Measurements from ENCODE around the gene CAPZB.
A peak's percentile ranks its signal among the peaks of the same experiment; 100 is the strongest.

Gene CAPZB

GRCh38 chr1:19324665-19324990, 160.7 kb downstream of the CAPZB start:
- DNase-seq, result no peak

DNA sequence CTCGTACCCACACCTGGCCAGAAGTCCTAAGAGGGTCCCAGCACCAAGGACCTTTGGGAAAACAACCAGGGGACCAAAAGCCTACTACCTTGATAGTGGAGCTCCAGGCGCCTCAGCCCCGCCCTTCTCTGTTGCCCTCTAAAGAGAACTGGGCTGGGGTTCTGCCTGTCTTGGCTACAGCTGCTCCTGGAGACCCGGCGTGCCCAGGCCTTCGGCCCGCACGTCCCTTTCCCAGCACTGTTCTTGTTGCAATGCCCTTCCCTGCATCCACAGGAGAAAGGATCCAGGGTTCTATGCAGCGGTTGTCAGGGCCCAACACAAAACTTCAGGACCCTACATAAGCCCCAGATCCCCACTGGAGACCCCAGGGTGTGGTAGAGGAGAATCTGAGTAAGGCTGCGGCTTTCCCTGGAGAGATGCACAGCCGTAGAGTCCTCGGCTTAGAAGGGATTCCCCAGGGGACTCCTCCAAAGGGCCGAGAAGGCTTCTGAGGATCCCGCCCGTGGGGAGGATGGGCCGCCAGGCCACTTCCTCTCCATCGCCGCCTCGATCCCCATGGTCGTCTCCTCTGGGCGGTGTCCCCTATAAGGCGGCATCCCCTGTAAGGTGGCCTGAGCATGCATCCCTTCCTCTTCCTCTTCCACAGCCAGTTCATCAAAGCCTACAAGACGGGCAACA, 161.2 kb downstream of the CAPZB start:
- DNase-seq, result no peak

DNA sequence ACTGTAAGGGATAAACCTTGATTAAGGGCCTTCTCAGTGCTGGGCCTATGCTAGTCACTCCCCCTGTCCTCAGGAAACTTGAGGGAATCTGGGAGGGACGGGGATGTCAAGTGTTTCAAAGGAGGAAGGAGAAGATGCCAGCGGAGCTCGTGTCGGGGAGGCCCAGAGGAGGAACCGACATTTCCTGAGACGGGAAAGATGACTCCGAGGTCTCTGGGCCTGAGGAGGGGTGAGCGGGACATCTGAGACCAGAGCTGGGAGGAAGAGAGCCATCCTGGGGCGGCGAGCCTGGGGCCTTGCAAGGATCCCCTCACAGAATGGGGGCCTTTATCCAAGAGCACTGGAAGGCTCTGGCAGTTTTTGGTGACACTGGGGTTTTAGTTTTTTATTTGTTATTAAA, 162.9 kb downstream of the CAPZB start:
- DNase-seq, result no peak

DNA sequence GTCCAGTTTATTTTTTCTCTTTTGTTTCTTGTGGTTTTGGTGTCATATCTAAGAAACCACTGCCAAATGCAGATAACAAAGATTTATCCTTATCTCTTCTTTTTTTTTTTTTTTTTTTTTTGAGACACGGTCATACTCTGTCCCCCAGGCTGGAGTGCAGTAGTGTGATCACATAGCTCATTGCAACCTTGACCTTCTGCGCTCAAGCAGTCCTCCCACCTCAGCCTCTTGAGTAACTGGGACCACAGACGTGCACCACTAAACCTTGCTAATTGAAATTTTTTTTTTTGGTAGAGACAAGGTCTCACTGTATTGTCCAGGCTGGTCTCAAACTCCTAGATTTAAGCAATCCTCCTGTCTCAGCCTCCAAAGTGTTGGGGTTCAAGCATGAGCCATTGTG, 164.3 kb downstream of the CAPZB start:
- DNase-seq, result no peak

DNA sequence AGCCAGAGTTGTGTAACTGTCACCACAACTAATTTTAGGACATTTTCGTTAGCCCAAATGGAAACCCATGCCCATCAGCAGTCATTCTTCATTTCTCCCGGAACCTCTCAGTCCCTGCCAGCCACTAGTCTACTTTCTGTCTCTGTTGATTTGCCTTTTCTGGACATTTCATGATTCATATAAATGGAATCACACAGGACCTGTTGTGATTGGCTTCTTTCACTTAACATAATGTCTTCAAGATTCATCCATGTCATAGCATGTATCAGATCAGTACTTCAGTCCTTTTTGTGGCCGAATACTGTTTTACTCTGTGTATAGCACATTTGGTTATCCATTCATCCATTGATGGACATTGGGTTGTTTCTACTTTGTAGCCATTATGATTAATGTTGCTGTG, 166.1 kb downstream of the CAPZB start:
- no peak for DNase-seq

GRCh38 chr1:19317126-19317910, 168.0 kb downstream of the CAPZB start:
- no peak for DNase-seq

- no peak for DNase-seq
Observed at GRCh38 chr1:19315378-19316198, 169.8 kb downstream of the CAPZB start.

DNA sequence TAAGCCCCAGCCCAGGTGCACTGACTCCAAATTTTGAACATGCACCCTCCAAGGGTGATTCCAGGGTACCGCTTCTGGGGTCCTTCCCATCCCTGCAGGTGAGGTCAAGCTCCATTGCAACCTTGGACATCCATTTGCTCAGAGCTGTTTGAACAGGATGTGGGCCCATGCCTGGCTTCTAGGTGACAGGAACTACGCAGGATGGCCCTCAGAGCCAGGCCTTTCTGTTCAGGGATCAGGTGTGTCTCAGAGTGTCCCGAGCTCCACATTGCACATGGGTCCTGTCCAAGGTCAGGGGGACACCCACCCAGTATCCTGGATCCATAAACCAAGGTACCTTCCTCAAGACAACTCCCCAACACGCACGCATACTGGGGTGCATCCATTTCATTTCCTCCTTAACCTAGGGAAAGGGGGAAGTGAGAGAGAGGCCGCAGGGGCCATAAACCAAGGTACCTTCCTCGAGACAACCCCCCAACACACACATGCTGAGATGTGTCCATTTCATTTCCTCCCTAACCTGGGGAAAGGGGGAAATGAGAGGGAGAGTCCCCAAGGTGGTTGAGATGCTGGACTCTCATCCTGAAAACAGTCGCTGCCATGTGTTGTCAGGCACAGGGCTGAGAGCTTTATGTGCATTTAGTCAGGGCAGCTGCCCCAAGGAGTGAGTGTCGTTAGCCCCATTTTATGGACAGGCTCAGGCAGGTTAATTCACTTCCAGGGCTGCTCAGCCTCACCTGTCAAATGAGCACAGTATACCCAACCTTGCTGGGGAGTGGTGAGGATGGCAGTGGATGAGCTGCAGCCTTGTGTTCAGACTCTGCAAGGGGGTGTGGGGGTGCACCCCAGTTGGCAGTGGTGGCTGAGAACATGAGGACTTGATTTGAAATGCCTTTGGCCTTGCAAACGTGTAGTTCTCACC, 171.1 kb downstream of the CAPZB start:
- no peak for DNase-seq

- no peak for DNase-seq
Observed at GRCh38 chr1:19313636-19313959, 171.7 kb downstream of the CAPZB start.

GRCh38 chr1:19312782-19313635, 172.3 kb downstream of the CAPZB start:
- DNase-seq, result no peak

DNA sequence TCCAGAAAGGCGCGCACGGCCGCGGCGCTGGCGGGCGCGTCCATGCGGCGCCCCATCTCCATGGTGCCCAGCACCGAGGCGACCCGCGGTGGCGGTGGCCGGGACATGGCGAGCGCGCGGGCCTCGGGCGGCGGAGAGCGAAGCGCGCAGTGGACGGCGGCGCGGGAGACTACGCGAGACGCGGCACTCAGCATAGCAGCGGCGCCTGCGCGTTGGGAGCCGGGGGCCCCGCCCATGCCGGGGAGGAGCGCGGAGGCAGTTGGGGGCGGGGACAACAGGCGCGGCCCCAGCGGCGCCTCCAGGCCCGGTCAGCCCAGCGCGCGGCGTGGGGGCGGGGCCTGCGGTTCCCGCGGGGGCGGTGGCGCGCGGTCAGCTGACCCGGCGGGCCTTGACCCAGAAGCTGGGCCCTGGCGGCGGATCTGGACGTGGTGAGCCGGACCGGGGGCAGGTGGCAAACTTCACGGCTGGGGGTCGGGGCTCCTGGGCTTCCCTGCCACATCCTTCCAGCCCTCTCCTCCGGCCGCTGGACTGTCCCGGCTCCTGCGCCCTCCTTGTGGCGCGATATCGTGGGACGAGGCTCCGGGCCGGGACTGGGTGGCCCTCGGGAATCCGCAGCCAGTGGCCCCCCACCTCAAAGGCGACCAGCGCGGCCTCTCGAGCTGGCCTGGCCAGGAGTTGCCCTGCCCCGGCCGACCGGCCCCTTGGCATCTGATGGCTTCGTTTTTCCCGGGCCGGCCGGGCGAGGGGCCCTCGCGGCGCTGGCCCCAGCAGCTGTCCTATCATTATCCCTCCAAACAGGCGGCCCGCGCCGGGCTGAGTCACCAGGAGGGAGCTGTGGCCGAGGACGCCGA, 173.2 kb downstream of the CAPZB start, which contains the start of the genes AKR7A2 and SLC66A1:
Gene AKR7A2, minus strand, starts transcription at position 214 of the 851 bp plus-strand sequence. Its CDS starts 20 bp downstream, at position 194.
Gene SLC66A1, plus strand, starts transcription at position 396 of the 851 bp plus-strand sequence. CDS start 5,352 bp downstream, outside the sequence.
- peak; percentile 75 for DNase-seq

DNA sequence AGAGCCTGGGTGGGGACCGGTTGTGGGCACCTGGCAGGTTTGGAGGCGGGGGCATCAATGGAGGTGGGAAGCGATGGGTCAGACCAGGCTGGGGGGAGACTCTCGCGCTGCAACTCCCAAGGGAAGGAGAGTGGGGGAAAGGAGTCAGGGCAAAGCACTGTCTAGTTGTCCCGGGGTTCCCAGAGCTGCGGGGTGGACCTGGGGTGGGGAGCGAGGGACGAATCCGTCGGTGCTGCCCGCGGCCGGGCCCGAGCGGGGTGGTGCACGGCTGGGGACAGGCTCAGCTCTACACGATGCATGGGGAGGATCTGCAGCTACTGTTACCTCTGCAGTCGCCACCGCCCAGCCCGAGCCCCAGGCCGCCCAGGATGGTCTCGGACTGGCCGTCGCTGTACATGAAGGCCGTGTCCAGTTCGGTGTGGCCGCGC, 173.8 kb downstream of the CAPZB start:
- DNase-seq, result no peak

GRCh38 chr1:19310720-19311502, 174.4 kb downstream of the CAPZB start:
- no peak for DNase-seq

DNA sequence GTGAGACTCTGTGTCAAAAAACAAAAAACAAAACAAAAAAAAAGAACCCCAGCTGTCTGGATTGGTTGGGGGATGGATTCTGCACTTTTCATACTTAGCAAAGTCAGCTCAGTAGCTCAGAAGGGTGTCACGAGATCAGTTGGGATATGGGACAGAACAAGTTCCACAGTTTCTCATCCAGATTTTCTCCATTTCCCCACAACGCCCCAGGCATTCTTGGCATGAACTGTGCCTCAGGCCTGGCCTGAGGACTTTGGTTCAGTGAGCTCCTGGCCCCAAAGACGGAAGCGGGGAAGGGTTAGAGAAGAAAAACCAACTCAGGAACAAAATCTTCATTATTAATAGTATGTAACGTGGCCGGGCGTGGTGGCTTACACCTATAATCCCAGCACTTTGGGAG, 175.3 kb downstream of the CAPZB start:
- no peak for DNase-seq

GRCh38 chr1:19309123-19309813, 176.1 kb downstream of the CAPZB start:
- no peak for DNase-seq

- DNase-seq, result no peak
Observed at GRCh38 chr1:19308509-19308907, 176.8 kb downstream of the CAPZB start.

DNA sequence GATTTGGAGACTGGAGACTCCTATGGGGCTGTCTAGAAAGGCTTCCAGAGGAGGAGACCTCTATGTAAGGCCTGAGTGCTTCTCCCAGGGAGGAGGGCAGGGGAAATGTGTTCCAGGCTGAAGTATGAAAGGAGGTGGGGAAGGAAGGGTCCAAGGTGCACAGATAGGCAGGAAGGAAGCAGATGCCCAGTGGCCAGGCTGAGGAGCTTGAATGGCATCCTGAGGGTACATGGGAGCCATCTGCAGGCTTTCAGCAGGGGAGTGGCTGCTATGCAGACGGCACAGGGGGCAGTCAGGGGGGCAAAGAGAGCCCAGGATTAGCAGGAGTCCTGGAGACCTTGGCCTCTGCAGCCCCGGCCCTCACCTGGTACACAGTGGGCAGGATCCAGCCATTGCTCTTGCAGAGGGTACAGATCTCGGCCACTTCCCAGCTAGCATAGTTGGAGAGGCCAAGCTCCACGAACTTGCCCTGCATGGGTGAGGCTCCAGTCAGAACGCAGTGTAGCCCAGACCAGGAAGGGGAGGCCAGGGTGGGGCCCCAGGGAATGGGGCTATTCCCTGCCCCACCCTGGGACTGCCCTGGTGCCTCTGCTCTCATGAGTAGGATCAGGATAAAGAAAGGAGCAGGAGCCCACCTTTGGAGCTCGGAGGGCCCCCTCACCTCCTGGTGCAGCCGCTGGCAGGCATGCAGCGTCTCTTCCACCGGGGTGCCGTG, 177.4 kb downstream of the CAPZB start:
- DNase-seq, result no peak

DNA sequence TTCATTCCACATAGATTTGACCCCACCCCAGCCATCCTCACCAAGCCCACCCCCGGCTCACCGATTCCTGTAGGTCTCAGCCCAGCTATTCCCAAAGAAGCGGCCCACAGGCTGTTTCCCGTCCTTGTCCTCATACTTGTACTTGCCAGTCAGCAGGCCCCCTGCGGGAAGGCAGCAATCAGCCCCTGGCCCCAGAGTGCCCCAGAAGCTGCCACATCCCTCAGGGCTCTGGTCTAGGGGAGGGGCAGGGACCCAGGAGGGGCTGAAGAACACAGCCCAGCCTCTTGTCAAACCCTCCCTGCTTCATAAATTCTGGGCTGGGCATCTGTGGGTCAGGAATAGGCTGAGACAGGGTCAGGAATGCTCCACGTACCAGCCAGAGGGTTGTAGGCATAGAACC, 178.4 kb downstream of the CAPZB start:
- no peak for DNase-seq
